Measurements from ENCODE around the gene CNRIP1.
"Not testable (repeated sequence)": the region's sequence is repeated elsewhere in the genome, so short reads cannot be mapped to it uniquely, and the experiment has no call there.

The CNRIP1 gene

GRCh38 chr2:68340226-68341061, 20.7 kb upstream of the CNRIP1 start:
- DNase-seq (ENCODE audit: low read depth in 1 of 2, low spot score in 1 of 2) = no peak

GRCh38 chr2:68336192-68336591, 16.4 kb upstream of the CNRIP1 start:
- DNase-seq (ENCODE audit: low read depth in 1 of 2, low spot score in 1 of 2) = no peak

GRCh38 chr2:68333931-68334330, 14.2 kb upstream of the CNRIP1 start:
- DNase-seq (ENCODE audit: low read depth in 1 of 2, low spot score in 1 of 2) = no peak

GRCh38 chr2:68333009-68333408, 13.3 kb upstream of the CNRIP1 start:
- DNase-seq (ENCODE audit: low read depth in 1 of 2, low spot score in 1 of 2) = no peak

GRCh38 chr2:68330691-68331090, 10.9 kb upstream of the CNRIP1 start:
- no peak for DNase-seq (ENCODE audit: low read depth in 1 of 2, low spot score in 1 of 2)

GRCh38 chr2:68328901-68329300, 9.2 kb upstream of the CNRIP1 start:
- DNase-seq (ENCODE audit: low read depth in 1 of 2, low spot score in 1 of 2) = no peak

GRCh38 chr2:68325056-68325455, 5.3 kb upstream of the CNRIP1 start:
- DNase-seq (ENCODE audit: low read depth in 1 of 2, low spot score in 1 of 2) = no peak

GRCh38 chr2:68320118-68320641, 431 bp upstream of the CNRIP1 start:
- DNase-seq (ENCODE audit: low read depth in 1 of 2, low spot score in 1 of 2) = no peak

GRCh38 chr2:68318914-68319397, 793 bp downstream of the CNRIP1 start:
- DNase-seq (ENCODE audit: low read depth in 1 of 2, low spot score in 1 of 2) = no peak

- DNase-seq (ENCODE audit: low read depth in 1 of 2, low spot score in 1 of 2) = no peak
Observed at GRCh38 chr2:68317971-68318913, 1.5 kb downstream of the CNRIP1 start.

- DNase-seq (ENCODE audit: low read depth in 1 of 2, low spot score in 1 of 2) = no peak
Observed at GRCh38 chr2:68316111-68316510, 3.6 kb downstream of the CNRIP1 start.

GRCh38 chr2:68311033-68311432, 8.7 kb downstream of the CNRIP1 start:
- DNase-seq (ENCODE audit: low read depth in 1 of 2, low spot score in 1 of 2) = no peak

- no peak for DNase-seq (ENCODE audit: low read depth in 1 of 2, low spot score in 1 of 2)
Observed at GRCh38 chr2:68309426-68309825, 10.3 kb downstream of the CNRIP1 start.

- not testable (repeated sequence) for DNase-seq (ENCODE audit: low read depth in 1 of 2, low spot score in 1 of 2)
Observed at GRCh38 chr2:68303902-68304272, 15.9 kb downstream of the CNRIP1 start.

- no peak for DNase-seq (ENCODE audit: low read depth in 1 of 2, low spot score in 1 of 2)
Observed at GRCh38 chr2:68303033-68303901, 16.5 kb downstream of the CNRIP1 start.

- no peak for DNase-seq (ENCODE audit: low read depth in 1 of 2, low spot score in 1 of 2)
Observed at GRCh38 chr2:68302281-68302875, 17.4 kb downstream of the CNRIP1 start.

- no peak for DNase-seq (ENCODE audit: low read depth in 1 of 2, low spot score in 1 of 2)
Observed at GRCh38 chr2:68295516-68295915, 24.2 kb downstream of the CNRIP1 start.

- no peak for DNase-seq (ENCODE audit: low read depth in 1 of 2, low spot score in 1 of 2)
Observed at GRCh38 chr2:68294913-68295312, 24.8 kb downstream of the CNRIP1 start.

GRCh38 chr2:68294187-68294586, 25.6 kb downstream of the CNRIP1 start:
- DNase-seq (ENCODE audit: low read depth in 1 of 2, low spot score in 1 of 2) = no peak

GRCh38 chr2:68293755-68294154, 26.0 kb downstream of the CNRIP1 start:
- DNase-seq (ENCODE audit: low read depth in 1 of 2, low spot score in 1 of 2) = no peak
